SKM-1 treated with dmso at 0.1 percent for 144 hours (cell line): ENCODE measurements around the gene CASP4.

Experiments
- DNase-seq: peaks from one replicate; lab custom pipeline; 2025; ENCODE audit not compliant: unreplicated experiment; lab: John Stamatoyannopoulos, UW

Gene CASP4

DNA sequence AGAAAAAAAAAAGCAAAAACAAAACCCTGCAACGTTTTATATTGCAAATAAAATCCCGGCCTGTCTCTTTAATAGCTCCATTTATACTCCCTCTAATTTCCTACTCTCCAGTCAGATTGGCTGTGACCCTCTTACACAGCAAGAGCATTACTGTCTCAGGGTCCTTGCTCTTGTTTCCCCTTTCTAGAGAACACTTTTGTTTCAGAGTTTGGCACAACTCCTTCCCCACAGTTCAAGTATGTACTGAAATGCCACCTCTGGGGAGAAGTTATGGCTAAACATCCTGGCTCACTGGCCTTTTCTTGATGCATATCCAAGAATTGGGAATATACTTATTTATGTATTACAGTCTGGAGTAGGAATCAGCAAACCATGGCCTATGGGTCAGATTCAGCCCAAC is 72.7 kb downstream of the CASP4 start:
- no peak for DNase-seq

DNA sequence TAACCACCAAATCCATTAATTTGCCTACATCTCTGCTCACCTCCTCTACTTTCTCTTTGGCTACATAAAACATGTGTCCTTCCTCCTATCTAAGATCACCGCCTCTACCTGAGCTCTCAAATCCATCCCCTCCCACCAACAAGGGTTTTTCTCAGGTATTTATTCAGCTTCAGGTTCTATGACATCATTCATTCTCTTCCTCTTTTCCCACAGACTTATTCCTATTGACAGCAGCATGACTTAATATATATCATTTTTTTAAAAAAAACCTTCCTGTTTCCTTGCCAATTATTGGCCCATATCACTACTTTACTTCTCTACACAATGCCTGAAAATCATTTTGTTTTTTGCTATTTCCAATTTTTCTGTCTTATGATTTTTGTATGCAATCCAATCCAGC is 74.5 kb downstream of the CASP4 start:
- no peak for DNase-seq
